ENCODE data around the gene ATG4D.

DNA sequence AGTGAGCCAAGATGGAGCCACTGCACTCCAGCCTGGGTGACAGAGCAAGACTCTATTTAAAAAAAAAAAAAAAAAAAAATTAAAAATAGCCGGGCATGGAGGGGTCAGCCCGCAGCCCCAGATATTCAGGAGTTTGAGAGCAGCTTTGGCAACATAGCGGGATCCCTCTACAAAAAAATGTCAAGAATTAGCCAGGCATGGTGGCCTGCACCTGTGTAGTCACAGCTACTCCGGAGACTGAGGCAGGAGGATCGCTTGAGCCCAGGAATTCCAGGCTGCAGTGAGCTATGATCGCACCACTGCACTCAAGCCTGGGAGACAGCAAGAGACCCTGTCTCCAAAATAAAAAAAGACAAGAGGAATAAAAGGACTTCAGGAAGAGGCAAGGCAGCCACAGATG, 42.7 kb downstream of the ATG4D start:
- TF ChIP-seq GATA2 (IDR thresholded peaks at IDR 0.05; ENCODE audit: low read depth, low read length) (no peak), GATA3 (IDR thresholded peaks at IDR 0.05; ENCODE audit: low read depth, low read length) (no peak)

Measured in SH-SY5Y (cell line).